Esophagus (tissue), 2 donors: ENCODE data around the gene RHOF. TPM values are rescaled to one million over a fixed set of nuclear protein-coding genes. Genes with fewer than 3 reads are reported as not detected.

ENCODE experiments used
- H3K27ac ChIP-seq, 2 donors: one replicate each; pipeline ENCODE4 v1.5.1; 2013; ENCODE audit warnings: low read depth in 2 of 2, mild to moderate bottlenecking in 2 of 2, inconsistent platforms in 1 of 2, low read length in 1 of 2, moderate library complexity in 1 of 2
- H3K27me3 ChIP-seq, 2 donors: one replicate each; pipeline ENCODE4 v1.6.1; 2013; ENCODE audit warnings: low read length in 2 of 2, control low read depth in 1 of 2, mild to moderate bottlenecking in 1 of 2; ENCODE audit not compliant: insufficient read depth in 2 of 2, control insufficient read depth in 1 of 2
- H3K36me3 ChIP-seq, 2 donors: one replicate each; pipeline ENCODE4 v1.6.1; 2013; ENCODE audit warnings: low read length in 1 of 2; ENCODE audit not compliant: control insufficient read depth in 2 of 2, insufficient read depth in 2 of 2
- H3K4me1 ChIP-seq, 2 donors: one replicate each; pipeline ENCODE4 v1.6.1; 2013; ENCODE audit warnings: low read length in 1 of 2; ENCODE audit not compliant: control insufficient read depth in 2 of 2, insufficient read depth in 2 of 2
- H3K4me3 ChIP-seq, 2 donors: one replicate each; pipeline ENCODE4 v1.5.1; 2013; ENCODE audit warnings: low read length in 2 of 2, mild to moderate bottlenecking in 2 of 2, low read depth in 1 of 2, moderate library complexity in 1 of 2
- H3K9me3 ChIP-seq, 2 donors: one replicate each; pipeline ENCODE4 v1.6.1; 2013; ENCODE audit warnings: mild to moderate bottlenecking in 2 of 2, low read depth in 1 of 2, low read length in 1 of 2, moderate library complexity in 1 of 2; ENCODE audit not compliant: control insufficient read depth in 2 of 2, insufficient read depth in 1 of 2
- WGBS, 2 donors: extraction: QIAGEN DNeasy Blood & Tissue Kit; methylation state at CpG; one replicate each; pipeline ENCODE4 v1.1.7; 2013; 5-methylcytosine and 5-hydroxymethylcytosine counted together
- polyA plus RNA-seq, 2 donors: library from polyadenylated mRNA; stranded (reverse); fragments of 200-250 nt; gene quantifications; one replicate each; pipeline ENCODE4 v1.2.3, GENCODE V29; 2013
- donor health status: healthy with polysubstance abuse.
- donor health status: Bipolar disorder and iron deficiency.

RHOF gene
- polyA plus RNA-seq, 2 donors = 5.8 to 6.4 TPM

- Histone ChIP-seq H3K27me3 (no peaks in the 10 kb centered on the region), H3K4me1 (no peaks in the 10 kb centered on the region), H3K27ac (no peak overlapping the region), H3K9me3 (no peaks in the 10 kb centered on the region), H3K36me3 (peaks cover 0 to 3% of the 10 kb centered on the region in 2 donors), H3K4me3 (no peak overlapping the region)
- 90 to 94% methylated on average over 6 of the region's 6 CpGs for WGBS, 2 donors
Observed at GRCh38 chr12:121741743-121742142, 51.7 kb downstream of the RHOF start.

DNA sequence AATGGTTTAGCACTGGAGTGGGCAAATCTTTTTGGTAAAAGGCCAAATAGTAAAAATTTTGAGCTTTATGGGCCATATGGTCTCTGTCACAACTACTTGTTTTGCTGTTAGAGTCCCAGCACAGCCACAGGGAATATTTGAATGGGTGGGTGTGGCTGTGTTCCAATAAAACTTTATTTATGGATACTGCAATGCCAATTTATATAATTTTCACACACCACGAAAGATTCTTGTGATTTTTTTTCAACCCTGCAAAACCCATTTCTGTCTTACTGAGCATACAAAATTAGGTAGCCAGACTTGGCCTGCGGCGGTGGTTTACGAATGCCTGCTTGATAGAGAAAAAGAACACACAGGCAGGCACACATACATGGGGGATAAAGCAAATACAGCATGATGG lies 52.6 kb downstream of the RHOF start:
- H3K27ac ChIP-seq = no peak overlapping the region
- WGBS, 2 donors = 91 to 92% methylated on average over 4 of the region's 4 CpGs

GRCh38 chr12:121738340-121738858 lies 55.1 kb downstream of the RHOF start:
- 90 to 94% methylated on average over 9 of the region's 9 CpGs for WGBS, 2 donors
- Histone ChIP-seq H3K9me3 (no peaks in the 10 kb centered on the region), H3K27me3 (no peaks in the 10 kb centered on the region), H3K4me1 (no peaks in the 10 kb centered on the region), H3K4me3 (no peak overlapping the region), H3K27ac (no peak overlapping the region), H3K36me3 (no peaks in the 10 kb centered on the region)

More for the DNA sequence above, 52.6 kb downstream of the RHOF start:
- no peak overlapping the region for H3K4me3 ChIP-seq
- H3K9me3 ChIP-seq = no peaks in the 10 kb centered on the region
- H3K4me1 ChIP-seq = no peaks in the 10 kb centered on the region
- peaks cover 0 to 3% of the 10 kb centered on the region in 2 donors for H3K36me3 ChIP-seq
- no peaks in the 10 kb centered on the region for H3K27me3 ChIP-seq

DNA sequence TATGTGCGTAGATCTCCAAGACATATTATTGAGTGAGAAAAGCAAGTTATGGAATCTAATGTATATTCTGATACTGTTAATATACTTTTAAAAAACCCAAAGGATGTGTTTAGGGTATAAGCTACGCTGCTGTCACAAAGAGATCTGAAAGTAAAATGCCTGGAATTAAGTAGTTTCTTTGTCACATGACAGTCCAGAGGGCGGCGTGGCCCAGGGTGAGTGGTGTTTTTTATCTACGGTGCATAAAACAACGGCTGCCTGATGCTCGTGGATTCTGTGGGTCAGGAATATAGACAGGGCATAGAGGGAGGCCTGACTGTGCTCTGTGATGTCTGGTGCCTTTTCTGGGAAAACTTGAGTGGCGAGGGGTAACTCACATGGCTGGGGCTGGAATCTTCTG lies 59.6 kb downstream of the RHOF start:
- Histone ChIP-seq H3K4me3 (no peak overlapping the region), H3K27ac (no peak overlapping the region), H3K4me1 (no peaks in the 10 kb centered on the region), H3K27me3 (no peaks in the 10 kb centered on the region), H3K36me3 (no peaks in the 10 kb centered on the region), H3K9me3 (no peaks in the 10 kb centered on the region)
- 89 to 91% methylated on average over 8 of the region's 8 CpGs for WGBS, 2 donors

GRCh38 chr12:121731473-121731872 lies 62.0 kb downstream of the RHOF start:
- 94 to 95% methylated on average over 7 of the region's 7 CpGs for WGBS, 2 donors
- Histone ChIP-seq H3K4me3 (no peak overlapping the region), H3K9me3 (no peaks in the 10 kb centered on the region), H3K4me1 (no peaks in the 10 kb centered on the region), H3K27me3 (no peaks in the 10 kb centered on the region), H3K36me3 (no peaks in the 10 kb centered on the region), H3K27ac (no peak overlapping the region)

- no peak overlapping the region for H3K4me3 ChIP-seq
- H3K27ac ChIP-seq = no peak overlapping the region
- no peaks in the 10 kb centered on the region for H3K27me3 ChIP-seq
- no peaks in the 10 kb centered on the region for H3K4me1 ChIP-seq
- 92 to 94% methylated on average over 6 of the region's 6 CpGs for WGBS, 2 donors
- H3K9me3 ChIP-seq = no peaks in the 10 kb centered on the region
- no peaks in the 10 kb centered on the region for H3K36me3 ChIP-seq
Observed at GRCh38 chr12:121729021-121729420, 64.5 kb downstream of the RHOF start.

Other genes starting within 250 kb of the RHOF start
- gene KDM2B, start 212.7 kb downstream of the RHOF start, polyA plus RNA-seq = 10 to 100 TPM; 15.7 to 23.5 TPM
- gene ORAI1, start 167.2 kb downstream of the RHOF start, polyA plus RNA-seq = 1 to 10 TPM; 2.4 to 9.5 TPM
- gene MORN3, start 124.0 kb downstream of the RHOF start, polyA plus RNA-seq = under 1 TPM; 0.12 to 0.13 TPM
- gene TMEM120B, start 80.9 kb downstream of the RHOF start, polyA plus RNA-seq = 1 to 10 TPM; 1.9 to 5.1 TPM
- gene SETD1B, start 10.3 kb upstream of the RHOF start, polyA plus RNA-seq = 10 to 100 TPM in 1 of 2 donors, 1 to 10 TPM in 1; 7.7 to 12.8 TPM
- gene HPD, start 65.2 kb upstream of the RHOF start, polyA plus RNA-seq = under 1 TPM; 0.29 to 0.31 TPM
- 10 to 100 TPM; 18.3 to 88.2 TPM for gene PSMD9, start 95.1 kb upstream of the RHOF start, polyA plus RNA-seq
- under 1 TPM; 0.33 to 0.42 TPM for gene CFAP251, start 124.9 kb upstream of the RHOF start, polyA plus RNA-seq
- 1 to 10 TPM; 1.0 to 2.1 TPM for gene BCL7A, start 228.2 kb upstream of the RHOF start, polyA plus RNA-seq